Testis (tissue), 2 donors: Measurements from ENCODE around the gene SEMG2.

ENCODE experiments used
- CTCF ChIP-seq, 3 experiments: fragments of 450-650 bp in 2 of 3; fragments of 200-600 bp in 1 of 3; sonication (generic) in 1 of 3; IDR thresholded peaks; one replicate each; pipeline ENCODE4 v1.5.1; 2016 to 2019; ENCODE audit warnings: antibody characterized with exemption in 3 of 3, mild to moderate bottlenecking in 2 of 3, moderate library complexity in 1 of 3
- POLR2A ChIP-seq: fragments of 450-650 bp; IDR thresholded peaks from one replicate; pipeline ENCODE4 v1.6.1; 2017; ENCODE audit warnings: antibody characterized with exemption, mild to moderate bottlenecking, moderate library complexity

- TF ChIP-seq CTCF (IDR thresholded peaks at IDR 0.05) (no peak), POLR2A (no peak)
Measured at GRCh38 chr20:45257711-45258110, 36.5 kb downstream of the SEMG2 start.
